Measurements from ENCODE around the gene INPPL1. TPM values are rescaled to one million over a fixed set of nuclear protein-coding genes. Genes with fewer than 3 reads are reported as not detected.

The INPPL1 gene
- total and polyA plus RNA-seq, 2 of the 13 experiments (the other 11 are each of a cell fraction or from before 2014, with no cell fraction given) = 29.1 to 66.9 TPM

- peak overlapping the region; percentile 15 for H3K27ac ChIP-seq (ENCODE audit: extremely low read length, insufficient read depth, low read length)
- ATAC-seq (peak; percentile 5), FAIRE-seq (no peak), DNase-seq (ENCODE audit: low spot score) (no peak)
- intact Hi-C loops (cut with micrococcal nuclease; ENCODE audit: unreplicated experiment) = no loop called here
- no peaks in the 10 kb centered on the region for H4K20me1 ChIP-seq (ENCODE audit: insufficient read depth, low read length)
- peak overlapping the region; percentile 53; the same call in 1 of the 2 replicates for H3K9ac ChIP-seq (ENCODE audit: insufficient read depth, low read depth, low read length)
- H2AFZ ChIP-seq (ENCODE audit: low read length) = peak overlapping the region; percentile 47
- ChIA-PET POLR2A (interaction anchor here (1.2 to 1.7 kb wide), 4 partner anchors 12 to 110 kb away, joined by 4 to 5 read pairs (median 4); partner anchors contain the start of gene ANAPC15), CTCF (ENCODE audit: low intra/inter-chr PET ratio, low total read pairs) (no interaction called here)
- no TSS peak for BruUV-seq (replicated peaks)
- peaks cover 35% of the 10 kb centered on the region for H3K4me1 ChIP-seq (ENCODE audit: insufficient read depth, low read length)
- H3K4me2 ChIP-seq (ENCODE audit: low read depth, low read length) = peak overlapping the region; percentile 93
- no peaks in the 10 kb centered on the region for H3K9me3 ChIP-seq (ENCODE audit: low read length)
- in situ Hi-C loops (cut with HindIII; ENCODE audit: extremely low pct_ligation_motif_present, low pct_unique_long_range_greater_than_20kb) = no loop called here
- H3K79me2 ChIP-seq (ENCODE audit: insufficient read depth, low read length) = peaks cover 7% of the 10 kb centered on the region
- peak; percentile 86 for TF ChIP-seq PRDM10 (CRISPR knock-in tag; IDR thresholded peaks at IDR 0.05; ENCODE audit: low read depth)
- TF ChIP-seq THAP9 (CRISPR knock-in tag; IDR thresholded peaks at IDR 0.05; ENCODE audit: borderline replicate concordance) = 0 out of 2 replicates have a peak, but pooled peaks have one; percentile 30
- no peak for TF ChIP-seq IRX3 (CRISPR knock-in tag; IDR thresholded peaks at IDR 0.05; ENCODE audit: borderline replicate concordance, low read depth)
- no peak for TF ChIP-seq ZSCAN31 (CRISPR knock-in tag; IDR thresholded peaks at IDR 0.05; ENCODE audit: low read depth)
- TF ChIP-seq ZNF747 (CRISPR knock-in tag; IDR thresholded peaks at IDR 0.05; ENCODE audit: borderline replicate concordance) = 0 out of 2 replicates have a peak, but pooled peaks have one; percentile 3
- peak overlapping the region; percentile 83 to 90 (median 85) for H3K4me3 ChIP-seq (replicated peaks in 1 of 3; ENCODE audit: insufficient read depth in 1 of 3, low read depth in 2 of 3, low read length in 3 of 3)
- 2% methylated on average over 5 of the region's 6 CpGs for WGBS (ENCODE audit: low lambda C conversion rate)
- no peaks in the 10 kb centered on the region for H3K36me3 ChIP-seq (replicated peaks in 1 of 2; ENCODE audit: control insufficient read depth in 1 of 2, insufficient read depth in 2 of 2, low read length in 2 of 2)
- peaks cover 3 to 20% of the 10 kb centered on the region in 2 experiments; a peak in 2 of 5 replicates for H3K27me3 ChIP-seq (ENCODE audit: control insufficient read depth in 1 of 2, insufficient read depth in 2 of 2, low read length in 2 of 2)
These were observed 2.3 kb upstream of the INPPL1 start for GRCh38 chr11:72222106-72222891.
